PC-9 (cell line): ENCODE data around the gene NINL.

Source experiments
- CTCF ChIP-seq: fragments of 200-600 bp; sonication (generic); conservative IDR thresholded peaks from 2 replicates; pipeline ENCODE4 v1.6.1; 2017; ENCODE audit warnings: mixed run types, antibody characterized with exemption, mild to moderate bottlenecking, moderate library complexity
- EZH2 ChIP-seq: fragments of 200-600 bp; sonication (generic); IDR thresholded peaks from 2 replicates; pipeline ENCODE4 v1.8.0; 2017; ENCODE audit warnings: antibody characterized with exemption, low read depth

- no peak for TF ChIP-seq CTCF
- no peak for TF ChIP-seq EZH2
Measured at GRCh38 chr20:25499031-25499430, 86.3 kb downstream of the NINL start.
